NCI-H82 treated with DMSO at 0.1 percent for 48 hours (cell line): ENCODE data around the gene RIPPLY3.
A peak's percentile ranks its signal among the peaks of the same experiment; 100 is the strongest.
"Not testable (repeated sequence)": the region's sequence is repeated elsewhere in the genome, so short reads cannot be mapped to it uniquely, and the experiment has no call there.

Experiments
- DNase-seq: peaks from one replicate; lab custom pipeline; 2025; ENCODE audit not compliant: unreplicated experiment; lab: John Stamatoyannopoulos, UW

RIPPLY3 gene

DNA sequence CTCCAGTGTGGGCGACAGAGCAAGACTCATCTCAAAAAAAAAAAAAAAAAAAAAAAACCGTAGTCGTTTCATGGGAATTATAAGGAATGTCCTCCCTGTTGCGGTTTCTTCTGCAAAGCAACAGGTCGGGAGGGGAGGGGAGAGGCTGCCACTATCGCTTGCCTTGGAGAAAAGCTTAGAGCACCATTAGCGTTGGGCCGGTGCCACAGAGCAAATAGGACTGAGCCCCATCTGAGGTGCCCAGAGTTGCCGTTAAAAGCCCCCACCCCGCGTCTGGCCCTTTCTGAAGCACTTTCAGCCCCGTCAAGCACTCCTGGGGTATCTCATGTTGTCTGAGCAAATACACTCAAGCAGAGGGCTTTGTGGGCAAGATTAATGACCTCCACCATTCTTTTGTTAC, 2.2 kb downstream of the RIPPLY3 start:
- no peak for DNase-seq

DNA sequence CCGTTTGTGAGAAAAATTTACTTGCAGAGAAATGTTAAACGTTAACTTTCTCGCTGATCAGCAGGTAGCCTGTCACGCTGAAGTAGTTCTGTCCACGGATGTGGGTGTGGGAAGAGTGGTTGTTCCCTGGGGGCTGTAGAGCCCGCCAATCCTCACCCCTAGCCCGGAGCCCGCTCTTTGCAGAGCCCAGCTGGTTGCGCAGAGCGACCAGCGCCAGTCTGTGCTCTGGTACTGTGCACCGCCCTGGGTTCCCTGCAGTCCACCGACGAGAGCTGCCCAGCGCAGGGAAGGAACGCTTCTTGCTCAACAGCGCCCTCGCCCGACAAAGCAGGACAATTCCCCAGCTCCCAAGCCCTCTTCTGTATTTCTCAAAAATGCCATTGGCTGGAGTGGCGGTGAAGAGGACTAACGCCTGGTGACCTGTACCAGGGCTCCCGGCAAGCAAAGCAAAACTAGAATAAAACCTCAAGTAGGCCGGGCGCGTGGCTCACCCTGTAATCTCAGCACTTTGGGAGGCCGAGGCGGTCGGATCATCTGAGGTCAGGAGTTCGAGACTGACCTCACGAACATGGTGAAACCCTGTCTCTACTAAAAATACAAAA, 3.3 kb downstream of the RIPPLY3 start:
- DNase-seq: peak; percentile 70

DNA sequence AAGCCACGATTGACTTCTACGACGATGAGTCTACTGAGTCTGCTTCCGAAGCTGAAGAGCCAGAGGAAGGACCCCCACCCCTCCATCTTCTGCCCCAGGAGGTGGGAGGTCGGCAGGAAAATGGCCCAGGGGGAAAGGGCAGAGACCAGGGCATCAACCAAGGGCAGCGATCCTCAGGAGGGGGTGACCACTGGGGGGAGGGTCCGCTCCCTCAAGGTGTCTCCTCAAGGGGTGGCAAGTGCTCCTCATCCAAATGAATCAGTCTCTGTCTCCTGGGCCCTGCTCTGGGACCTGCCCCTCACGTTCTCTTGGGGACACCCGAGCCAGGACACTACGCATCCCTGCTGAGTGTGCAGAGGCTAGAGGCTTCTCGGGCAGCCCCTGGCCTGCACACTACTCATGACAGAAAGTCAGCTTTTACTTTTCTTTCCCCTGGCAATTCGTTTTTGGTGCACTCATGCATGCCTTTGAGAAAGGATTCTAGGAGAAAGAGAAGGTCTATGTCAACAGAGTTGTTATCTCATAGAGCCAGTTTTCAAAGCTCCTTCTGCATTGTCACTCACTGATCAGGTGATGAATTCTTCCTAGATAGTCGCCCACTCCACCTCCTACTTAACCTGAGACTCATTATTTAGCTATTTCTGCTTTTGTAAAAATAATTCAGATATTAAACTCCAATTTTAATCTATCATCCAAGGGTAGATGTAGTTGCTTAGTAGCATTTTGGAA, 11.6 kb downstream of the RIPPLY3 start:
- DNase-seq: no peak

DNA sequence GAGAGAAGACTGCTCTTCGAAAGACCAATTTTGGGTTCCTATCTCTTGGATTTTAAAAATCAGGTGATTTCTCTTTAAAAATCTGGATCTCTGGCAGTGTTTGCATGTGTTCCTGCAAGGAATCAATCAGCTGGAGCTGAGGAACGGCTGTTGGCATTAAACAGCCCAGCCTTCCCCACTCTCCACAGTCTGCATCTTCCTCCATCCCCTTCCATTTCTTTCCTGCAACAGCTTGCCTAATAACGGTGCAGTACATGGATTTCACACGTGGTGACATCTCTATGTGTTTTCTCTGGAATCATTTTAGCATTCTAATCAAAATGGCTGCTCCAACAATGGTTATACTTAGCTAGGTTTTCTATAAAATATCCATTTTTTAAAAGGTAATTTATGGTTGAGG, 20.0 kb downstream of the RIPPLY3 start:
- DNase-seq: no peak

- no peak for DNase-seq
Measured at GRCh38 chr21:37028570-37028969, 22.1 kb downstream of the RIPPLY3 start.

DNA sequence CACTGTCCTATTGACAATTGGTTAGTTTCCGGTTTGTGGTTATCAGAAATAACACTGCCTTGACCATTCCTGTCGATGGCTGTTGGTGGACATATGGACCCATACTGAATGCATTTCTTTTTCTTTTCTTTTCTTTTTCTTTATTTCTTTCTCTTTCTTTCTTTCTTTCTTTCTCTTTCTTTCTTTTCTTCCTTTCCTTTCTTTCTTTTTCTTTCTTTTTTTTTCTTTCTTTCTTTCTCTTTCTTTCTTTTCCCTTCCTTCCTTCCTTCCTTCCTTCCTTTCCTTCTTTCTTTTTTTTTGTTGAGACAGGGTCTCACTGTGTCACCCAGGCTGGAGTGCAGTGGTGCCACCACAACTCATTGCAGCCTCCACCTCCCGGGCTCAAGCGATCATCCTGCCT, 24.4 kb downstream of the RIPPLY3 start:
- DNase-seq: no peak

GRCh38 chr21:37032293-37032692, 25.8 kb downstream of the RIPPLY3 start:
- DNase-seq: no peak

- no peak for DNase-seq
Measured at GRCh38 chr21:37032877-37033471, 26.5 kb downstream of the RIPPLY3 start.

- DNase-seq: peak; percentile 15
Measured at GRCh38 chr21:37034394-37034793, 27.9 kb downstream of the RIPPLY3 start.

- no peak for DNase-seq
Measured at GRCh38 chr21:37036177-37036576, 29.7 kb downstream of the RIPPLY3 start.

DNA sequence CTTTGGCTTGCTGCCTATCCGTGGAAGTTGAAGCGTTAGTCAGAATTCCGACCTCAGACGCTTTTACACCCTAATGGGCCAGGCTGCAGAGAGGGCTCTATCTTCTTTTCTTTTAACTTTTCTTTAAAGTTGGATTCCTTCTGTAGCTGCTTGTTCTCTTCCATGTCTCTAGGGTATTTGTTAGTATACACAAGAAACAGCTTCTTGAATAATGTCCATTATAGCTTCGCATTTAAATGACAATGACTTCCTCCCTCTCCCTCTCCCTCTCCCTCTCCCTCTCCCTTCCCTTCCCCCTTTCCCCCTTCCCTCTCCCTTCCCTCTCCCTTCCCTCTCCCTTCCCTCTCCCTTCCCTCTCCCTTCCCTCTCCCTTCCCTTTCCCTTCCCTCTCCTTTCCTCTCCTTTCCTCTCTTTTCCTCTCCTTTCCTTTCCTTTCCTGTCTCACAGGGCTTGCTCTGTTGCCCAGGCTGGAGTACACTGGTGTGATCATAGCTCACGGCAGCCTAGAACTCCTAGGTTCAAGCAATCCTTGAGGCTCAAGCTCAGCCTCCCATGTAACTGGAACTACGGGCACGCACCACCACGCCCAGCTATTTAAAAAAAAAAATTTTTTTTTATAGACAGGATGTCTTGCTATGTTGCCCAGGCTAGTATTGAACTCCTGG, 33.0 kb downstream of the RIPPLY3 start:
- DNase-seq: no peak

DNA sequence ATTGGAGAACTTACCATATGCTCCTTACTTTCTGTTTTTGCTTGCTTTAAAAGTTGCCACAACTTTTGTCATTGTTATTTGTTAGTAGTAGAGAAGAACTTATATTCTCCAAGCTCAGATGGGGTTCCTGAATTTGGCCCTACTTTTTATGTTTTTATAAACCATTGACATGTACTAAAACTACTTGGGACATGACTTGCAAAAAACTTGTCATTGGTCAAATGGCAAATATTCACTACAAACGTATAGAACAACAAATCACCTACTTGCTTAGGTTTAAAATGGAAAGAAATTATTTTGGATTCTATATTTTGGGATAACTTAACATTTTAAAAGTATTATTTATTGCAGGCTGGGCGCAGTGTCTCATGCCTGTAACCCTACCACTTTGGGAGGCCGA, 33.7 kb downstream of the RIPPLY3 start:
- DNase-seq: no peak

DNA sequence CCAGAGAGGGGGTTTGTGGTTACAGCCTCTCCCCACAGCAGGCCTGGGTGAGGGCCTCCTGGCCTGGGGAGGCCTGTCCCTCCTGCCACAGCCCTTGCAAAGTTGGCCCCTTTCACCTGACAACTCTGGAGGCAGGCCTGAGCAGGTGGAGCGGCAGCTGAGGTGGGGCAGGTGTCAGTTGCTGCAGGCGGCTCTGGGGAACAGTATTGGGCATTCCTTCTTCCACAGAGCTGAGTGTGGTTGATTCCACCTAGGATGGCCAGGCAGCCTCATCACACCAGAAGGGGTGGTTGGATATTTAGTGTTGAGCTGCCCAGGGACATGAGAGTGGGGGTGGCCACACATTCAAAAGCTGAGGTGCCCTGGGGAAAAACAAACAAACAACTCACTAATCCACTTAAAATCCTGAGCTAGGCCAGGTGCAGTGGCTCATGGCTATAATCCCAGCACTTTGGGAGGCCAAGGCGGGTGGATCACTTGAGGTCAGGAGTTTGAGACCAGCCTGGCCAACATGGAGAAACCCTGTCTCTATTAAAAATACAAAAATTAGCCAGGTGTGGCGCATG, 35.3 kb downstream of the RIPPLY3 start:
- peak; percentile 92 for DNase-seq

DNA sequence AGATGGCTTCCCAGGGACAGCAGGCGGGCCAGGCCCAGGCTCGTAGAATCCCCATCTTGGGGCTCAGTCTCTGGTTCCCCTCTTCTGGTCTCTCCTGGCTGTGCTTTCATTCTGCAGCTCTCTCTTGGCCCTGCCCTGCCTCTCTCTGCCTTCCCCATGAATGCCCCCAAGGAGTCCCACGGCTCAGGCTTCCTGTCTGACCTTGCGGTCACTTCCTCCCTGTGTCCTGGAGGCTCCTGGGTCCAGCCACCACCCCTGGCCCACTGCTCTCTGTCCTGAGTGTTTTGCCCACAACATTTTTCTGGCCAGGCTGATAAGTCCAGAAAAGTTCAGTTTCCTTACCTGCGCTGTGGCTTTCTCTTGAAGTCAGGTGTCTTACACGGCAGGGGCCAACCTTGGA, 37.3 kb downstream of the RIPPLY3 start:
- DNase-seq: no peak

GRCh38 chr21:37044643-37045042, 38.1 kb downstream of the RIPPLY3 start:
- no peak for DNase-seq

- no peak for DNase-seq
Measured at GRCh38 chr21:37045149-37045548, 38.6 kb downstream of the RIPPLY3 start.

GRCh38 chr21:37045556-37045955, 39.1 kb downstream of the RIPPLY3 start:
- no peak for DNase-seq

DNA sequence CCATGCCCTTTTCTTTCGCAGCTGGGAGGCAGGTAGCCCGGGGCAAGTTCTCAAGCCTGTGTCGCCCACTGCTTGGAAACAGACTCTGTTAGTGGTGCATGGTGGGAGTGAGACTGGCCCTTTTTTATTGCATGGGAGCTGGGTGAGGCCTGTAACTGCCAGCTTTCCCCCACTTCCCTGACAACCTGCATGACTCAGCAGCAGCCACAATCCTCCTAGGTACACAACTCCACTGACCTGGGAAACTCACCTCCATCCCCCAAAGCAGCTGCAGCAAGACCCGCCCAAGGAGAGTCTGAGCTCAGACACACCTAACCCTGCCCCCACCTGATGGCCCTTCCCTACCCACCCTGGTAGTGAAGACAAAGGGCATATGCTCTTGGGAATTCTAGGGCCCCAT, 40.6 kb downstream of the RIPPLY3 start:
- DNase-seq: no peak

GRCh38 chr21:37049741-37050140, 43.2 kb downstream of the RIPPLY3 start:
- not testable (repeated sequence) for DNase-seq

DNA sequence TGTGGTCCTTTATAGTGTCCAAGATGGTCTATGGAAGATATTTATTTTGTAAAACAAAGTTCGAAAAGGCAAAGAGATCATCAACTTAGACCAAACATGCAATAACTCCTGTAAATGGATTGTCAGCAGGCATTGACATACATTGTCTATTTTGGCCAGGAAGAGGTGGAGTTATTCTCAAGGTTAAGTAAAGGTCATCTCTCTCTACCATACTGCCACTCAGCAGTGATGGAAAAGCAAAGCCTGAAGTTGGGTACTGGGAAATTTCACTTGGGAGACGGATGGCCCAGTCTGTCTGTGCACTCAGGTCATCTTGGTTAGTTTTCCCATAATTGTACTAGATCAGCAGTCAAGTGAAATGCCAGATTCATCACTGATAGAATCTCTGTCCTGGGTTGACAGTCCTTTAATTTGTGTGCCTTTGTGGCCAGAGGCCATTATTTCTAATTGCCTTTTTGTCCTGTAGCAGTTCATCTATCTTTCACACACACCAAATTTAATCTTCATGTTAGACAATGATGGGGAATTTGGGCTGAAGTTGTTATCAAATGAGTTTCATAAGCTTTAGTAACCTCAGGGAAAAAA, 48.9 kb downstream of the RIPPLY3 start:
- DNase-seq: no peak

- DNase-seq: no peak
Measured at GRCh38 chr21:37057614-37058013, 51.1 kb downstream of the RIPPLY3 start.
